ENCODE data around the gene COA8. TPM values are rescaled to one million over a fixed set of nuclear protein-coding genes. Genes with fewer than 3 reads are reported as not detected.

Gene COA8
- total RNA-seq, 1 donor from 2014 or later, result 26.3 TPM

- intact Hi-C loops (cut with micrococcal nuclease), result loop anchor here (1.0 to 5.0 kb wide), 7 partner anchors 33 to 1615 kb away; partner anchors contain the start of genes EIF5, KLC1, TRMT61A and XRCC3
These were observed 656 bp upstream of the COA8 start for GRCh38 chr14:103562179-103562428.

GRCh38 chr14:103563226-103563620 is 463 bp downstream of the COA8 start:
- intact Hi-C loops (cut with micrococcal nuclease), result loop anchor here (2.0 to 5.0 kb wide), 4 partner anchors 66 to 1616 kb away; partner anchors contain the start of genes EIF5 and KLC1

- intact Hi-C loops (cut with micrococcal nuclease), result loop anchor here (2.0 to 5.0 kb wide), 4 partner anchors 65 to 1617 kb away; partner anchors contain the start of genes EIF5 and KLC1
These were observed 1.2 kb downstream of the COA8 start for GRCh38 chr14:103563844-103564505.

- intact Hi-C loops (cut with micrococcal nuclease), result no loop called here
These were observed 6.2 kb downstream of the COA8 start for GRCh38 chr14:103568952-103569351.

- intact Hi-C loops (cut with micrococcal nuclease), result no loop called here
These were observed 6.6 kb downstream of the COA8 start for GRCh38 chr14:103569408-103569807.

GRCh38 chr14:103574104-103574503 is 11.3 kb downstream of the COA8 start:
- intact Hi-C loops (cut with micrococcal nuclease), result no loop called here

- intact Hi-C loops (cut with micrococcal nuclease), result no loop called here
These were observed 12.0 kb downstream of the COA8 start for GRCh38 chr14:103574707-103575285.

GRCh38 chr14:103576371-103577024 is 13.7 kb downstream of the COA8 start:
- intact Hi-C loops (cut with micrococcal nuclease), result no loop called here

- intact Hi-C loops (cut with micrococcal nuclease), result no loop called here
These were observed 15.8 kb downstream of the COA8 start for GRCh38 chr14:103578401-103579075.

- intact Hi-C loops (cut with micrococcal nuclease), result no loop called here
These were observed 18.4 kb downstream of the COA8 start for GRCh38 chr14:103581206-103581605.

- intact Hi-C loops (cut with micrococcal nuclease), result no loop called here
These were observed 19.4 kb downstream of the COA8 start for GRCh38 chr14:103581954-103582703.

GRCh38 chr14:103584326-103584915 is 21.7 kb downstream of the COA8 start:
- intact Hi-C loops (cut with micrococcal nuclease), result no loop called here

- intact Hi-C loops (cut with micrococcal nuclease), result no loop called here
These were observed 30.8 kb downstream of the COA8 start for GRCh38 chr14:103593577-103593976.

GRCh38 chr14:103594265-103594664 is 31.5 kb downstream of the COA8 start:
- intact Hi-C loops (cut with micrococcal nuclease), result no loop called here

- intact Hi-C loops (cut with micrococcal nuclease), result no loop called here
These were observed 35.0 kb downstream of the COA8 start for GRCh38 chr14:103597623-103598377.

GRCh38 chr14:103600503-103600902 is 37.7 kb downstream of the COA8 start:
- intact Hi-C loops (cut with micrococcal nuclease), result no loop called here

GRCh38 chr14:103604620-103605019 is 41.9 kb downstream of the COA8 start:
- intact Hi-C loops (cut with micrococcal nuclease), result no loop called here

GRCh38 chr14:103606963-103607668 is 44.4 kb downstream of the COA8 start:
- intact Hi-C loops (cut with micrococcal nuclease), result loop anchor here (2.0 kb wide), 1 partner anchor 22 kb away; the partner anchor contains the start of gene KLC1

- intact Hi-C loops (cut with micrococcal nuclease), result loop anchor here (2.0 kb wide), 1 partner anchor 21 kb away; the partner anchor contains the start of gene KLC1
These were observed 45.1 kb downstream of the COA8 start for GRCh38 chr14:103607822-103608221.
